Measurements from ENCODE around the gene GPC6. TPM values are rescaled to one million over a fixed set of nuclear protein-coding genes. Genes with fewer than 3 reads are reported as not detected.

The GPC6 gene
- polyA plus RNA-seq, 1 donor (not counting 4 experiments of a cell fraction or from before 2014, with no cell fraction given) = 0.42 TPM

- no peak for TF ChIP-seq EZH2 (IDR thresholded peaks at IDR 0.05; ENCODE audit: low read length)
- TF ChIP-seq, protein P1, sequence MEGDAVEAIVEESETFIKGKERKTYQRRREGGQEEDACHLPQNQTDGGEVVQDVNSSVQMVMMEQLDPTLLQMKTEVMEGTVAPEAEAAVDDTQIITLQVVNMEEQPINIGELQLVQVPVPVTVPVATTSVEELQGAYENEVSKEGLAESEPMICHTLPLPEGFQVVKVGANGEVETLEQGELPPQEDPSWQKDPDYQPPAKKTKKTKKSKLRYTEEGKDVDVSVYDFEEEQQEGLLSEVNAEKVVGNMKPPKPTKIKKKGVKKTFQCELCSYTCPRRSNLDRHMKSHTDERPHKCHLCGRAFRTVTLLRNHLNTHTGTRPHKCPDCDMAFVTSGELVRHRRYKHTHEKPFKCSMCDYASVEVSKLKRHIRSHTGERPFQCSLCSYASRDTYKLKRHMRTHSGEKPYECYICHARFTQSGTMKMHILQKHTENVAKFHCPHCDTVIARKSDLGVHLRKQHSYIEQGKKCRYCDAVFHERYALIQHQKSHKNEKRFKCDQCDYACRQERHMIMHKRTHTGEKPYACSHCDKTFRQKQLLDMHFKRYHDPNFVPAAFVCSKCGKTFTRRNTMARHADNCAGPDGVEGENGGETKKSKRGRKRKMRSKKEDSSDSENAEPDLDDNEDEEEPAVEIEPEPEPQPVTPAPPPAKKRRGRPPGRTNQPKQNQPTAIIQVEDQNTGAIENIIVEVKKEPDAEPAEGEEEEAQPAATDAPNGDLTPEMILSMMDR (optimal IDR thresholded peaks at IDR 0.05 in 1 of 3, IDR thresholded peaks at IDR 0.05 in 1 of 3, conservative IDR thresholded peaks at IDR 0.05 in 1 of 3; ENCODE audit: extremely low read depth in 1 of 3, insufficient read depth in 2 of 3, low read length in 3 of 3) = no peak
- H3K79me2 ChIP-seq (ENCODE audit: control insufficient read depth, insufficient read depth, low read length) = no peaks in the 10 kb centered on the region
- DNase-seq (ENCODE audit: low read depth, low spot score) (no peak), FAIRE-seq (no peak)
- no peak overlapping the region for H3K27ac ChIP-seq (ENCODE audit: control insufficient read depth, insufficient read depth, low read length)
- H3K4me3 ChIP-seq (ENCODE audit: control insufficient read depth in 2 of 3, extremely low read depth in 1 of 3, insufficient read depth in 2 of 3, low read depth in 1 of 3, low read length in 3 of 3) = no peak overlapping the region
- dilution Hi-C loops (cut with MboI; ENCODE audit: extremely low pct_ligation_motif_present, low sequenced_read_pairs) = no loop called here
- no peaks in the 10 kb centered on the region for H3K27me3 ChIP-seq (ENCODE audit: control insufficient read depth, extremely low read depth, insufficient read depth, low read length)
- no peak overlapping the region for H3K9ac ChIP-seq (ENCODE audit: control insufficient read depth, extremely low read depth, insufficient read depth, low read length)
- no peaks in the 10 kb centered on the region for H4K20me1 ChIP-seq (ENCODE audit: control insufficient read depth, extremely low read depth, insufficient read depth, low read length)
- no peak overlapping the region for H3K4me2 ChIP-seq (ENCODE audit: control insufficient read depth, extremely low read depth, insufficient read depth, low read depth, low read length)
- H2AFZ ChIP-seq (ENCODE audit: control insufficient read depth, low read length) = no peak overlapping the region
- H3K9me1 ChIP-seq (ENCODE audit: control insufficient read depth, extremely low read depth, insufficient read depth, low read length) = no peaks in the 10 kb centered on the region
- H3K36me3 ChIP-seq (ENCODE audit: control insufficient read depth in 2 of 2, extremely low read depth in 1 of 2, insufficient read depth in 2 of 2, low read length in 2 of 2) = no peaks in the 10 kb centered on the region
- no peaks in the 10 kb centered on the region for H3K9me3 ChIP-seq (ENCODE audit: control insufficient read depth, low read depth, low read length)
- no peaks in the 10 kb centered on the region for H3K4me1 ChIP-seq (ENCODE audit: control insufficient read depth, extremely low read depth, insufficient read depth, low read length)
Observed at GRCh38 chr13:94178625-94179244, 952.1 kb downstream of the GPC6 start.

GRCh38 chr13:94181461-94182107 is 955.0 kb downstream of the GPC6 start:
- FAIRE-seq = no peak
- Histone ChIP-seq H3K4me3 (ENCODE audit: control insufficient read depth in 2 of 3, extremely low read depth in 1 of 3, insufficient read depth in 2 of 3, low read depth in 1 of 3, low read length in 3 of 3) (no peak overlapping the region), H3K9ac (ENCODE audit: control insufficient read depth, extremely low read depth, insufficient read depth, low read length) (no peak overlapping the region), H3K4me1 (ENCODE audit: control insufficient read depth, extremely low read depth, insufficient read depth, low read length) (no peaks in the 10 kb centered on the region), H3K4me2 (ENCODE audit: control insufficient read depth, extremely low read depth, insufficient read depth, low read depth, low read length) (no peak overlapping the region), H3K36me3 (ENCODE audit: control insufficient read depth in 2 of 2, extremely low read depth in 1 of 2, insufficient read depth in 2 of 2, low read length in 2 of 2) (no peaks in the 10 kb centered on the region), H3K79me2 (ENCODE audit: control insufficient read depth, insufficient read depth, low read length) (no peaks in the 10 kb centered on the region), H4K20me1 (ENCODE audit: control insufficient read depth, extremely low read depth, insufficient read depth, low read length) (no peaks in the 10 kb centered on the region), H3K9me1 (ENCODE audit: control insufficient read depth, extremely low read depth, insufficient read depth, low read length) (no peaks in the 10 kb centered on the region), H3K27me3 (ENCODE audit: control insufficient read depth, extremely low read depth, insufficient read depth, low read length) (no peaks in the 10 kb centered on the region), H3K9me3 (ENCODE audit: control insufficient read depth, low read depth, low read length) (no peaks in the 10 kb centered on the region), H3K27ac (ENCODE audit: control insufficient read depth, insufficient read depth, low read length) (no peak overlapping the region), H2AFZ (ENCODE audit: control insufficient read depth, low read length) (no peak overlapping the region)
- dilution Hi-C loops (cut with MboI; ENCODE audit: extremely low pct_ligation_motif_present, low sequenced_read_pairs) = no loop called here
- DNase-seq (ENCODE audit: low read depth, low spot score) = no peak
- TF ChIP-seq, protein P1 (optimal IDR thresholded peaks at IDR 0.05 in 1 of 3, IDR thresholded peaks at IDR 0.05 in 1 of 3, conservative IDR thresholded peaks at IDR 0.05 in 1 of 3; ENCODE audit: extremely low read depth in 1 of 3, insufficient read depth in 2 of 3, low read length in 3 of 3) = no peak
- TF ChIP-seq EZH2 (IDR thresholded peaks at IDR 0.05; ENCODE audit: low read length) = no peak

Data from keratinocyte (primary cell).